Body of pancreas (tissue), 4 donors: Measurements from ENCODE around the gene UBQLN4. TPM values are rescaled to one million over a fixed set of nuclear protein-coding genes. Genes with fewer than 3 reads are reported as not detected.
A peak's percentile ranks its signal among the peaks of the same experiment; 100 is the strongest.

Experiments
- ATAC-seq: fragments of 150-250 bp; one replicate; pipeline ENCODE4 v1.9.1; 2016
- DNase-seq, 4 donors: peaks; one replicate each; pipeline ENCODE4 v3.0.0-alpha.2; 2019
- H3K27ac ChIP-seq, 4 donors: fragments of 200-600 bp; sonication (generic); 1 replicate in 3 of 4; 2 replicates in 1 of 4; pipeline versions ENCODE4 v1.5.1 to v1.6.1; 2016 to 2019; ENCODE audit warnings: mild to moderate bottlenecking in 1 of 4, mixed read lengths in 1 of 4, moderate library complexity in 1 of 4
- H3K27me3 ChIP-seq, 2 donors: fragments of 200-600 bp; sonication (generic); one replicate each; pipeline ENCODE4 v1.6.0; 2016; ENCODE audit warnings: mild to moderate bottlenecking in 1 of 2
- H3K36me3 ChIP-seq, 2 donors: fragments of 200-600 bp; sonication (generic); replicated peaks in 1 of 2; 2 replicates each; pipeline ENCODE4 v1.5.1; 2016; ENCODE audit warnings: low read depth in 2 of 2; ENCODE audit not compliant: insufficient read depth in 1 of 2
- H3K4me1 ChIP-seq: fragments of 200-600 bp; sonication (generic); one replicate; pipeline ENCODE4 v1.6.0; 2016
- H3K4me3 ChIP-seq, 2 donors: fragments of 200-600 bp; sonication (generic); 1 replicate in 1 of 2; 2 replicates in 1 of 2; pipeline ENCODE4 v1.5.1; 2016 to 2019
- H3K9me3 ChIP-seq, 3 donors: fragments of 200-600 bp; sonication (generic); 1 replicate in 2 of 3; 2 replicates in 1 of 3; pipeline ENCODE4 v1.5.1; 2016
- CTCF ChIP-seq, 7 experiments: fragments of 450-650 bp in 4 of 7; fragments of 200-600 bp in 3 of 7; sonication (generic) in 3 of 7; IDR thresholded peaks; one replicate each; pipeline ENCODE4 v1.5.1; 2016 to 2019; ENCODE audit warnings: antibody characterized with exemption in 7 of 7
- POLR2A ChIP-seq, 3 donors: fragments of 450-650 bp; IDR thresholded peaks; one replicate each; pipeline ENCODE4 v1.6.1; 2016; ENCODE audit warnings: antibody characterized with exemption in 3 of 3, mild to moderate bottlenecking in 2 of 3
- WGBS, 2 donors: methylation state at CpG; one replicate each; pipeline ENCODE4 v1.1.5; 2017; 5-methylcytosine and 5-hydroxymethylcytosine counted together
- intact Hi-C: fragments of 100-400 bp; cut with DNase I; formaldehyde crosslinking; loops from one replicate; pipeline ENCODE4 v1.15.1; 2023
- total RNA-seq, 2 donors: library from RNA; depleted of rRNA; stranded (reverse); fragments of >200 nt; gene quantifications; one replicate each; pipeline ENCODE4 v1.1.0, GENCODE V29; 2016

Gene UBQLN4
- total RNA-seq, 2 donors from 2014 or later: 16.5 to 16.9 TPM

DNA sequence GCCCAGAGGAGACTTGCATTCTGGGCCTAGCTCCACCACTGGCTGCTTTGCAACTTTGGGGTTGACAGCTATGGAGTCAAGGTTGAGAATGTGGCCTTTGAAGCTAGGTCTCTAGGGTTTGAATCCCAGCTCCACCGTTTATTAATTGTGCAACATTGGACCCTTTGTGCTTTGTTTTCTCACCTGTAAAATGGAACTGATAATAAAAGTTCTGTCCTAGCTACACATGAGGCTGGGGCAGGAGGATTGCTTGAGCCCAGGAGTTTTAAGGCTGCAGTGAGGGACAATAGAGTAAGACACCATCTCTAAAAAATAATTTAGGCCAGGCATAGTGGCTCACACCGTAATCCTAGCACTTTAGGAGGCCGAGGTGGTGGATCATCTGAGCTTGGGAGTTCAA, 45.7 kb upstream of the UBQLN4 start:
- DNase-seq (no peak), ATAC-seq (no peak)
- peaks cover 37% of the 10 kb centered on the region for H3K4me1 ChIP-seq
- no peak overlapping the region for H3K27ac ChIP-seq
- H3K4me3 ChIP-seq: no peak overlapping the region
- intact Hi-C loops: no loop called here
- no peak for TF ChIP-seq CTCF (IDR thresholded peaks at IDR 0.05)
- TF ChIP-seq POLR2A (IDR thresholded peaks at IDR 0.05): no peak
- H3K27me3 ChIP-seq: no peaks in the 10 kb centered on the region
- no peaks in the 10 kb centered on the region for H3K9me3 ChIP-seq
- H3K36me3 ChIP-seq: no peaks in the 10 kb centered on the region
- WGBS, 2 donors: 59 to 64% methylated on average over 3 of the region's 3 CpGs

- Histone ChIP-seq H3K4me1 (peaks cover 32% of the 10 kb centered on the region), H3K9me3 (no peaks in the 10 kb centered on the region), H3K36me3 (no peaks in the 10 kb centered on the region), H3K4me3 (no peak overlapping the region), H3K27ac (no peak overlapping the region), H3K27me3 (no peaks in the 10 kb centered on the region)
- ATAC-seq: no peak
- TF ChIP-seq POLR2A (IDR thresholded peaks at IDR 0.05): no peak
- TF ChIP-seq CTCF (IDR thresholded peaks at IDR 0.05): no peak
- intact Hi-C loops: no loop called here
- WGBS, 2 donors: 83% methylated on average over 2 of the region's 2 CpGs; no CpG with 5 or more reads in 1 of the 2 donors
- no peak for DNase-seq
These were observed 45.2 kb upstream of the UBQLN4 start for GRCh38 chr1:156098784-156099183.

DNA sequence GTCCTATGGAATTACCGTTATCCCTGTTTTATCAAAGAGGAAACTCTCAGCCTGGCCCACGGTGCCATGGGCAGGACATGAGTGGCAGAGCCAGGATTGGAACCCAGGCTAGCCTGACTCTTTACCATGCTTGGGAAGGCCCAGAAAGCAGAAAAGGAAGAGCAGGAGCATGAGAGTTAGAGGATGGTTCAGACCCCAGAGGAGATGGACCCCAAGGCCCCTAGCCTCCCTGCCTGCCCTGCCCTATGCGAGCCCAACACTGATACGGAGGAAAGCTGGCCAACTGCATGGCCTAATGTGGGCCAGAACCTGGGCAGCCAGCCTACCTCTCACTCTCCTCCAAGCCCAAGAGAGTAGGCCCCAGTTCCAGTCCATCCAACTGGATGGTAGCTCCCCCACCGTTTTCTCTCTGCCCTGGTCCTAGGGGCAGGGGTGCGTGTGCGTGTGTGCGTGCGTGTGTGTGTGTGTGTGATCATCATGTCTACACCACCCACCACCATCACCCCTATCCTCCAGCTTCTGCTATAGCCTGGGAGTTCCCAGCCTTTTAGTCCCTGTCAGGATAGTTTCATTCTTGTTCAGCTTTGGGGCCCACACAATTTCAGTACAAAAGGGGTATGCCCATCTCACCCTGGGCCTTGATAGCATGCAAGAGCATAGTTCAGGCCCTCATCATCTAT, 44.0 kb upstream of the UBQLN4 start:
- Histone ChIP-seq H3K9me3 (no peaks in the 10 kb centered on the region), H3K36me3 (no peaks in the 10 kb centered on the region), H3K4me3 (no peak overlapping the region), H3K4me1 (peaks cover 21% of the 10 kb centered on the region), H3K27me3 (no peaks in the 10 kb centered on the region), H3K27ac (peak overlapping the region in 3 of 4 donors; percentile 24 to 60 (median 39))
- intact Hi-C loops: loop anchor here (2.0 kb wide), 1 partner anchor 33 kb away; no protein-coding TSS in a partner anchor
- no peak for DNase-seq
- WGBS, 2 donors: 77 to 91% methylated on average over 7 to 9 of the region's 9 CpGs
- TF ChIP-seq CTCF (IDR thresholded peaks at IDR 0.05) (no peak), POLR2A (IDR thresholded peaks at IDR 0.05) (no peak)
- no peak for ATAC-seq

DNA sequence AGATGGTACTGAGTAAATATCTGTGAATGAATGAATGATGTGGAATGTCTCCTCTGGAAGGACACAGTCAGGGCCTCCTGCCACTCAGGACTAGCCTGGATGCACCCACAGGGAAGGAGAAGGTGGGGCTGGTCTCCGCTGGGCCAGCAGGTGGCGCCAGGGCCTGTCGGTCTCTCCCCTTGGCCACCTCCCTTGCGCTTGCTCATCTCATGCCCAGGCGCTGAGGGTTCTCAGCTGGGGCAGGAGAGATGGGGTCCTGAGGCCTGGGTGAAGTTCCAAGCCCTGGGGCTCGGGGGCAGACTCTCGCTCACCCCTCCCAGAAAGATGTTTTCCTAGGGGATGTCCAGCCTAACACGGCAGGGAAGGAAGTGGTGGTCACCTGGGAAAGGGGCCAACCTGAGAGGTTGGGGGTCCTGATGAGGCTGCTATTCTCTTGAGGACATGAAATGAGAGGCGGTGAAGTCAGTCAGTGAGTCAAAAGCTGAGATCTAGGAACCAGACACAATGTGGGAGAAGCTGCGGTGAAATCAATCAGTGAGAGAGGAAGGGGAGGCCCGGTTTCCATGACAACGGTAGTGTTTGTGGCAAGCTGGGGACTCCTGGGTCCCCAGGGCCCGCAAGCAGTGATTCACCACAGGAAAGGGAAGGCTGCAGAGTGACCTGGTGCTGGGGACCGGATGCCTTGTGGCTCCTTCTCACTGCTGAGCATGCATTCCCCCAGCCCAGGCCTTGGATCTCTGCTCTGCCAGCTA, 43.2 kb upstream of the UBQLN4 start:
- intact Hi-C loops: loop anchor here (2.0 kb wide), 1 partner anchor 34 kb away; no protein-coding TSS in a partner anchor
- 25 to 44% methylated on average over 7 to 14 of the region's 14 CpGs for WGBS, 2 donors

More for the DNA sequence above, 43.2 kb upstream of the UBQLN4 start:
- H3K4me3 ChIP-seq: no peak overlapping the region
- no peaks in the 10 kb centered on the region for H3K9me3 ChIP-seq
- H3K27me3 ChIP-seq: no peaks in the 10 kb centered on the region
- ATAC-seq: peak; percentile 97
- DNase-seq: peak; percentile 91 to 93 (median 92)
- H3K4me1 ChIP-seq: peaks cover 21% of the 10 kb centered on the region
- H3K36me3 ChIP-seq: no peaks in the 10 kb centered on the region
- no peak for TF ChIP-seq POLR2A (IDR thresholded peaks at IDR 0.05)
- peak; percentile 91 to 96 (median 96) for TF ChIP-seq CTCF (IDR thresholded peaks at IDR 0.05)
- H3K27ac ChIP-seq: peak overlapping the region; percentile 30 to 67 (median 50)
